IPS-18a (cell line): ENCODE measurements around the gene PLEKHS1.

Source experiments
- H3K27ac ChIP-seq: one replicate; pipeline ENCODE4 v1.5.1; 2013; ENCODE audit warnings: low read length
- H3K27me3 ChIP-seq: one replicate; pipeline ENCODE4 v1.6.1; 2013; ENCODE audit warnings: mild to moderate bottlenecking, low read length; ENCODE audit not compliant: control insufficient read depth, insufficient read depth
- H3K36me3 ChIP-seq: one replicate; pipeline ENCODE4 v1.6.1; 2013; ENCODE audit warnings: low read depth, low read length; ENCODE audit not compliant: control insufficient read depth
- H3K4me1 ChIP-seq: one replicate; pipeline ENCODE4 v1.6.1; 2013; ENCODE audit warnings: low read depth, low read length; ENCODE audit not compliant: control insufficient read depth
- H3K4me3 ChIP-seq: one replicate; pipeline ENCODE4 v1.5.1; 2013; ENCODE audit warnings: low read length
- H3K9ac ChIP-seq: one replicate; pipeline ENCODE4 v1.6.1; 2013; ENCODE audit warnings: mild to moderate bottlenecking, low read length, moderate library complexity
- H3K9me3 ChIP-seq: one replicate; pipeline ENCODE4 v1.6.1; 2013; ENCODE audit warnings: low read depth, low read length; ENCODE audit not compliant: control insufficient read depth

The PLEKHS1 gene

DNA sequence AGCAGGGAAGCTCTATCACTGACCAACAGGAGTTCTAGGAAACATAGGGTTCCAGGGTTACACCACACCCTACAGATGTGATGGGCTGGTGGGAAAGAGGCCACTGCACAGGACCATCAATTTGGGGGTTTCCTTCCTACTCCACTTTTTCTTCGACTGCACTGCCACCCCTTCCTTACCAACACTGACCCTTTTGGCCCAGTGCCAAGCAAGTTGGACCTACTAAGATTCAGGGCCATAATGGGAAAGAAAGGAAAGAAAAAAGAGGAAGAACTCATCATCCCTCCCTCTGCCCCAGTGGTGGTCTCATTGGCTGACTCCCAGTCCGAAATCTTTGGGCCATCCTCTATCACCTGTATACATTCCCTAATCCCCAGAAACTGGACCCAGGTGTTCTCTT lies 6.1 kb upstream of the PLEKHS1 start:
- Histone ChIP-seq H3K9ac (no peak overlapping the region), H3K27me3 (no peaks in the 10 kb centered on the region), H3K27ac (no peak overlapping the region), H3K36me3 (no peaks in the 10 kb centered on the region), H3K9me3 (no peaks in the 10 kb centered on the region), H3K4me1 (no peaks in the 10 kb centered on the region), H3K4me3 (no peak overlapping the region)

DNA sequence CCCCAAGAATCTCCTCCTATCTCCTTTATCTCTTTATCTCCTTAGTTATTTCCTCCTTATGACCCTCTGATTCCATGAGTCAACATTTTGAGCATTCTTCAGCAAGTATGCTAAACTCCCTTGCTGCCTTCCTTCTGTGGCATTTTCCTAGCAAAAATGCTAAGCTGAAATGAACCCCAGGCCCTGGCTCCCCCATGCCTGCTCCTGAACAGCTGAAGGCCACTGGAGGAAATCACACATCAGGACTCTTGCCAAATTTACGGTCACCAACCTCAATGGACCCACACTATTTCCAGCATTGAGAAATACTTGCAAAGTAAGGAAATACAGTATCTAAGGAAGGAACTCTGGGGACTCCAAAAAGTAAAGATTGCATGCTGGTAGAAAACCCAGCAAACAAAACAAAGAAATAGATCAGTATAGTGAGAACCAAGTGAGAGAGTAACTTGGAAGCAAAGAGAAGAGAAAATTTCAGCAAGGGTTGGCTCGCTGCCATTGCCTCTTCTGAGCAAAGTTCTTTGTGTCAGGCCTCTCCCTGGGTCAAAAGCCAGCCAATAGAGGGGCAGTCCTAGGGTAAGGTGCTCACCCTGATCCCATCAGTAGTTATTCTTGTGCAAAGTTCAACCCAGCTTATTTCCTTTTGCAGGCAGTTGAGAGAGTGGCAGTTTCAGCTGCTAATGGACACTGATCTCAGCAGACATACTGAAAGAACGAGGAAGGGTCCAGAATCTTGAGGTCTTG lies 5.1 kb upstream of the PLEKHS1 start:
- Histone ChIP-seq H3K9ac (no peak overlapping the region), H3K9me3 (no peaks in the 10 kb centered on the region), H3K27ac (no peak overlapping the region), H3K4me3 (no peak overlapping the region), H3K4me1 (no peaks in the 10 kb centered on the region), H3K36me3 (no peaks in the 10 kb centered on the region), H3K27me3 (no peaks in the 10 kb centered on the region)

DNA sequence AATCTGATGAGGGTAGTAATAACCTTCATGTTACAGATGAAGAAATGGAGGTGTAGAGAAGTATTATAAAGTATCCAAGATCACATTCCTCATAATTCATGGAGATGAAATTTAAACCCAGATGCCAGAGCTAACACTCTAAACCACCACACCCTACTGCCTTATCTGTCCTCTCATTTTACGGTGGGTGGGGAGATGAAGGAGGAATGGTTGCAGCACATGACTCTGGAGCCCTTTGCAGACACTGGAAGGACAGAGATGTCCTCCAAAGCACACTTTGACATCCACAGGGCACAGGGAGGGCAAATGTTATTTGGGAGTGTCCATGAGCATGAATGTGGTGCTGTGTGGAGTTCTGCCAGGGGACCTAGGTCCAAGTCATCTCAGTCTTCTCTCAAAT lies 1.1 kb downstream of the PLEKHS1 start:
- no peak overlapping the region for H3K4me3 ChIP-seq
- H3K9me3 ChIP-seq, result no peaks in the 10 kb centered on the region
- no peak overlapping the region for H3K9ac ChIP-seq
- no peaks in the 10 kb centered on the region for H3K4me1 ChIP-seq
- no peaks in the 10 kb centered on the region for H3K27me3 ChIP-seq
- H3K27ac ChIP-seq, result no peak overlapping the region
- H3K36me3 ChIP-seq, result no peaks in the 10 kb centered on the region

DNA sequence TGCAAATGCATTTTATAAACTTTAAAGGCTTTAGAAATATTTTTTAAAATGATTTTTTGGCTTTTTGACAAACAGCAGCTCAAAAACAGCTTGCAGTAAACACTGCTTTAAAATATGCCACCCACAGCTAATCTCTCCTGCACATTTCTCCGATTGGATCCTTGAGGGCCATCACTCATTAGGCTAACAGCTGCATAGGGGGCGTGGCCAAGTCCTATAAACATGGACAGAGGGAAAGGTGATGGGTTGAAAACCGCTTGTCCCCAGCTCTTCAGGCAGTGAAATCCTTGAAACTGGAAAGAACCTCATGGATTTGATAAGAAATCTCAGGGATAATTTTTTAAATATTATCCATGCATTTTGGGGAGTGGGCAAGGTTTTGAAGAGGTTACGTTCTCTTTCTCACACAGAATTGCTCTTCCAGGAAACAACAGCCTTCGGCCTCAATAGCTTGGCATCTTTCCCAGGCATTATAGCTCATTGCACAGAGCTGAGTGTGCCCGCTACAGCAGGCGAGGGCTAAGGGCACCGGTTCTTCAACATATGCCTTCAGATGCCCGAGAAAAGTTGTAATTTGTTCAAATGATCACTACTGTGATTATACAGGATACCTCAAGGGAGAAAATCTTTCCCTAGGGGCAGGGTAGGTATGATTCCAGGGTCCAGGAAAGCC lies 1.7 kb downstream of the PLEKHS1 start:
- no peaks in the 10 kb centered on the region for H3K4me1 ChIP-seq
- H3K36me3 ChIP-seq, result no peaks in the 10 kb centered on the region
- H3K4me3 ChIP-seq, result no peak overlapping the region
- H3K27me3 ChIP-seq, result no peaks in the 10 kb centered on the region
- H3K9ac ChIP-seq, result no peak overlapping the region
- no peaks in the 10 kb centered on the region for H3K9me3 ChIP-seq
- no peak overlapping the region for H3K27ac ChIP-seq

DNA sequence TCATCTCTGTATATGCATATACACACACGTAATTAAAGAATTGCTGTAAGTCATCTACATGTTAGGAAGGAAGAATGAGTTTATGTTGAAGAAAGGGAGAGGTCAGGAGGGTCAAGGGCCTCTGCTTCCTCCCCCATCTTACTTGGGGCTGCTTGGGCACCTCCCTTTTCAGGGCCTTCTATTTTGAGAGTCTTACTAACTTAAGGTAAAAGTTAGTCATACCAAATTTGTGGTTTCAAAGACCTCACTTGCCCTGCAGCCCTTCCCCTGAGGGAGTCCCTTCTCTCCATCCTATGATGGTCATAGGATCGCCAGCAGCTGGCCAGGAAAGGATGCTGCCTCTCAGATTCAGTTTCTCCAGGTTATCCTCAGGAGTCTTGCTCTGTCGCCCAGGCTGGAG lies 2.6 kb downstream of the PLEKHS1 start:
- H3K4me3 ChIP-seq, result no peak overlapping the region
- H3K9me3 ChIP-seq, result no peaks in the 10 kb centered on the region
- no peaks in the 10 kb centered on the region for H3K27me3 ChIP-seq
- no peak overlapping the region for H3K27ac ChIP-seq
- H3K36me3 ChIP-seq, result no peaks in the 10 kb centered on the region
- no peaks in the 10 kb centered on the region for H3K4me1 ChIP-seq
- H3K9ac ChIP-seq, result no peak overlapping the region

DNA sequence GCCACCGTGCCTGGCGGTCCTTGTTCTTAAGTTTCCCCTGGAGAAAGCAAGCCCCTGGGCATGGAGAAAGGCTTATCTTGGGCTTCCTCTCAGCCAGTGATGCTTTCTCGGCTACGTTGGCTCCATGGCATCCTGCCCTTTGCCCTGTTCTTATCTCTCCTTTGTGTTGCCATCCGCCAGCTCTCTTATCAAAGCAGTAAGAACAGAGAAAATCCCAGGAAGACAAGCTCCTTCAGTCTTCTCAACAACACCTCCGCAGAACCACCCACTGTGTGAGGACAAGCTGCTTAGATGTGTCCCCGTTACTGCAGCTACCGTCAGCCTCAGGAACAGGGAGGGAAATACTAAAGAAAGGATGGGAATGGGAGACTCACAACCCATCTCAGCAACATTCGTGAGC lies 3.3 kb downstream of the PLEKHS1 start:
- no peak overlapping the region for H3K4me3 ChIP-seq
- H3K4me1 ChIP-seq, result no peaks in the 10 kb centered on the region
- no peaks in the 10 kb centered on the region for H3K36me3 ChIP-seq
- no peak overlapping the region for H3K27ac ChIP-seq
- H3K9ac ChIP-seq, result no peak overlapping the region
- no peaks in the 10 kb centered on the region for H3K27me3 ChIP-seq
- no peaks in the 10 kb centered on the region for H3K9me3 ChIP-seq

DNA sequence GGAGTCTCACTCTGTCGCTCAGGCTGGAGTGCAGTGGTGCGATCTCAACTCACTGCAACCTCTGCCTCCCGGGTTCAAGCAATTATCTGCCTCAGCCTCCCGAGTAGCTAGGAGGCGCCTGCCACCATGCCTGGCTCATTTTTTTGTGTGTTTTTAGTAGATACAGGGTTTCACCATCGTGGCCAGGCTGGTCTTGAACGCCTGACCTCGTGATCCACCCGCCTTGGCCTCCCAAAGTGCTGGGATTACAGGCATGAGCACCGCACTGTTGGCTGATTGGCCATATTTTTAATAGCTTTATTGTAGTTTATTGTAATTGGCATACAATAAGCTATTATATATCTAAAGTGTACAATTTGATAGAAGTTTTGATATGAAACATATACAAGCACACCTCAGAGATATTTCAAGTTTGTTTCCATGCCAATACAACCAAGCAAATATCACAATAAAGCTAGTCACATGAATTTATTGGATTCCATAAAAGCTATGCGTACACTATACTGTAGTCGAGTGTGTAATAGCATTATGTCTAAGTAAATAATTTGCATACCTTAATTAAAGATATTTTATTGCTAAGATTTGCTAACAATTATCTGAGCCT lies 5.6 kb downstream of the PLEKHS1 start:
- no peak overlapping the region for H3K27ac ChIP-seq
- H3K4me3 ChIP-seq, result no peak overlapping the region
- H3K27me3 ChIP-seq, result no peaks in the 10 kb centered on the region
- H3K4me1 ChIP-seq, result no peaks in the 10 kb centered on the region
- no peaks in the 10 kb centered on the region for H3K9me3 ChIP-seq
- no peaks in the 10 kb centered on the region for H3K36me3 ChIP-seq
- H3K9ac ChIP-seq, result no peak overlapping the region

DNA sequence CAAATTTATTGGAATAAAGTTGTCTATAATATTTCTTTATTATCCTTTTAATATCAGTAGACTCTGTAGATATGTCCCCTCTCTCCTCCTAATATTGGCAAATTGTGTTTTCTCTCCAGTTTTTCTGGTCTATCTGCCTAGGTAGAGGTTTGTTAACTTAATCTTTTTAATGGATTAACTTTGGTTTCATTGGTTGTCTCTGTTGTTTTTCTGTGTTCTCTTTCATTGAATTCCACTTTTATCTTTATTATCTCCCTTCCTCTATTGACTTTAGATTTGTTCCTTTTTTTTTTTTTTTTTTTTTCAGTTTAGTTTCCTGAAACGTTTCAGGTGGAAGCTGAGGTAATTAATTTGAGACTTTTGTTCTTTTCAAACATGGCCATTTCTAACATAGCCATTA lies 10.6 kb downstream of the PLEKHS1 start:
- Histone ChIP-seq H3K27ac (no peak overlapping the region), H3K9ac (no peak overlapping the region), H3K9me3 (peaks cover 8% of the 10 kb centered on the region), H3K4me3 (no peak overlapping the region), H3K36me3 (no peaks in the 10 kb centered on the region), H3K27me3 (no peaks in the 10 kb centered on the region), H3K4me1 (no peaks in the 10 kb centered on the region)

DNA sequence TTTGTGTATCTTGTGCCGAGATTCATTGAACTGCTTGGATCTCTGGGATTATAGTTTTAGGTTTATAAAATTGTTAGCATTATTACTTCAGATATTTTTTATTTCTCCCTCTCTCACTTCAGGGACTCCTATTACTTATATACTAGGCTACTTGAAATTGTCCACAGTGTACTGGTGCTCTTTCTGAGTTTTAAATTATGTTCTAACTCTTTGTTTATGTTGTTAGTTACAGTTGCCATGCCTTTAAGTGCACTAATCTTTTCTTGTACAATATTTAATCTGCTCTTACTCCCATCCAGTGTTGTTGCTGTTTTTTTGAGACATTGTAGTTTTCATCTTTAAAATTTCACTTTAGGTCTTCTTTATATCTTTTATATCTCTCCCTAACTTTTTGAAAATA lies 13.1 kb downstream of the PLEKHS1 start:
- Histone ChIP-seq H3K4me1 (no peaks in the 10 kb centered on the region), H3K9me3 (peaks cover 8% of the 10 kb centered on the region), H3K36me3 (no peaks in the 10 kb centered on the region), H3K27ac (no peak overlapping the region), H3K4me3 (no peak overlapping the region), H3K9ac (no peak overlapping the region), H3K27me3 (no peaks in the 10 kb centered on the region)

DNA sequence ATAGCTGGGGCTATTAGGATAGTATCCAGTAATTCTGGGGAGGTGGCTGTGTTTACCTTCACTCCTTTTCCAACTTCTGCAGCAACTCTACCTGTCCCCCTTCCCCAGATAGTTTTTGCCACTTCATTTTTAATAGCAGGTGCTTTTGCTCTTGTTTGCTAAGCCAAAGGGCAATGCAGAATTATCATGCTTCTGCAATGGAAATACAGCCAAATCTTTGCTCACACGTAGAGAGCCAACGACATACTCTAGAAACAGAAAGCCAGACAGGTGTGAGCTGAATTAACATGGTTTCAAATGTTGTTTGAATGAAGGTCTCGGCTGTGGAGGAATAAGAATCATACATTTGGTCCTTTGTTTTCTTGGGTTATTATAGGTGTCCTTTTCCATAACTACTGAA lies 14.4 kb downstream of the PLEKHS1 start:
- H3K9ac ChIP-seq, result no peak overlapping the region
- H3K36me3 ChIP-seq, result no peaks in the 10 kb centered on the region
- H3K9me3 ChIP-seq, result peaks cover 8% of the 10 kb centered on the region
- H3K4me1 ChIP-seq, result no peaks in the 10 kb centered on the region
- H3K27me3 ChIP-seq, result no peaks in the 10 kb centered on the region
- no peak overlapping the region for H3K27ac ChIP-seq
- H3K4me3 ChIP-seq, result no peak overlapping the region

DNA sequence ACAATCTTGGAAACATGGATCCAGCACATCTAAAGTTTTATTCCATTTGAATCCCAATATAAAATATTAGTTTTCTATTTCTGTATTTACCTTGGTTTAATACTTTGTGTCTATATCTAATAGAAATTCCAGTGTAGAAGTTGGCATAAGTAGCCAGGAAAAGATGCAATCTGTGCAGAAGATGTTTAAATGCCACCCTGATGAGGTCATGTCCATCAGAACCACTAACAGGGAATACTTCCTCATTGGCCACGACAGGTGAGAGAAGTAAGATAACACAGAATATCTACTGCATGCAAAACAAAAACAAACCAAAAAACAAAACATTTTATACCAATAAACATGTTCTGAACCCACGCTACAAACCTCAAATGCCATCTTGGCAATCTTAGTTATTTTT lies 15.7 kb downstream of the PLEKHS1 start:
- Histone ChIP-seq H3K27ac (no peak overlapping the region), H3K4me1 (no peaks in the 10 kb centered on the region), H3K9me3 (peaks cover 8% of the 10 kb centered on the region), H3K36me3 (no peaks in the 10 kb centered on the region), H3K9ac (no peak overlapping the region), H3K4me3 (no peak overlapping the region), H3K27me3 (no peaks in the 10 kb centered on the region)

DNA sequence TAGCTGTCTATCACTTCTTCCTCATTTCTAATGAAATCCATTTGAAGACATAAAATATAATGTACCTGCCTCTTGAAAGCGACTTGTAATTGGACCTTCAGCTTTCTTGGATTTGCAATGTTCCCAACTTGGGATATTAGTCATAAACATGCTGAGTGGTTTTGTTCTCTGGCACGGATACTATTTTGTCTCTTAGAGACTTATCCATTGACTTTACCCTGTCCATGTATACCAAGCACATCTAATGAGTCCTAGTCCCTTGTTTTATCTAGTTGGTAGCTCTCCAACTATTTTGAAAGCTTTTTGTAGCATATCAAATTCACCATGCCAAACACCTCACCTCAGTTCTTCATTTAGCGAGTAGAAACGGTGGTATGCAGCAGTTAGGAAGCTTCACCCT lies 18.9 kb downstream of the PLEKHS1 start:
- Histone ChIP-seq H3K9me3 (no peaks in the 10 kb centered on the region), H3K9ac (no peak overlapping the region), H3K27me3 (no peaks in the 10 kb centered on the region), H3K4me1 (no peaks in the 10 kb centered on the region), H3K27ac (no peak overlapping the region), H3K4me3 (no peak overlapping the region), H3K36me3 (no peaks in the 10 kb centered on the region)
